H9 (cell line): Measurements from ENCODE around the gene NEMP2. TPM values are rescaled to one million over a fixed set of nuclear protein-coding genes. Genes with fewer than 3 reads are reported as not detected.

ENCODE experiments used
- DNase-seq: peaks from one replicate; pipeline ENCODE4 v3.0.0-alpha.2; 2017
- H2AFZ ChIP-seq: one replicate; pipeline ENCODE4 v1.6.1; 2013; ENCODE audit warnings: mild to moderate bottlenecking, low read length, control low read depth, moderate library complexity
- H2AK5ac ChIP-seq: 2 replicates; pipeline ENCODE4 v1.6.1; 2013; ENCODE audit warnings: low read length, control low read depth, mixed read lengths; ENCODE audit not compliant: insufficient read length
- H2BK120ac ChIP-seq: one replicate; pipeline ENCODE4 v1.6.1; 2013; ENCODE audit warnings: low read depth, mild to moderate bottlenecking, low read length, control low read depth, inconsistent platforms; ENCODE audit not compliant: poor library complexity, severe bottlenecking
- H2BK12ac ChIP-seq: 2 replicates; pipeline ENCODE4 v1.6.1; 2013; ENCODE audit warnings: low read length, control low read depth, mixed read lengths, low read depth; ENCODE audit not compliant: insufficient read length
- H2BK15ac ChIP-seq: 2 replicates; pipeline ENCODE4 v1.6.1; 2013; ENCODE audit warnings: low read depth, low read length, control low read depth
- H2BK20ac ChIP-seq: one replicate; pipeline ENCODE4 v1.6.1; 2013; ENCODE audit warnings: low read depth, mild to moderate bottlenecking, low read length, control low read depth, inconsistent platforms; ENCODE audit not compliant: poor library complexity, severe bottlenecking
- H2BK5ac ChIP-seq: 2 replicates; pipeline ENCODE4 v1.6.1; 2013; ENCODE audit warnings: low read length, control low read depth, mixed read lengths; ENCODE audit not compliant: insufficient read length
- H3K14ac ChIP-seq: 2 replicates; pipeline ENCODE4 v1.6.1; 2013; ENCODE audit warnings: low read length, control low read depth; ENCODE audit not compliant: insufficient read depth
- H3K18ac ChIP-seq: 2 replicates; pipeline ENCODE4 v1.6.1; 2013; ENCODE audit warnings: low read depth, mild to moderate bottlenecking, mixed read lengths, low read length, control low read depth; ENCODE audit not compliant: insufficient read length
- H3K23ac ChIP-seq: 2 replicates; pipeline ENCODE4 v1.6.1; 2013; ENCODE audit warnings: low read length, control low read depth, mixed read lengths, low read depth; ENCODE audit not compliant: insufficient read length
- H3K23me2 ChIP-seq: 2 replicates; pipeline ENCODE4 v1.6.1; 2013; ENCODE audit warnings: low read depth, mild to moderate bottlenecking, mixed read lengths, low read length, control low read depth; ENCODE audit not compliant: insufficient read length, poor library complexity, severe bottlenecking
- H3K27ac ChIP-seq: 2 replicates; pipeline ENCODE4 v1.5.1; 2013; ENCODE audit warnings: low read length, control low read depth, mixed read lengths, low read depth; ENCODE audit not compliant: insufficient read length
- H3K27me3 ChIP-seq: 2 replicates; pipeline ENCODE4 v1.6.1; 2013; ENCODE audit warnings: low read length, control low read depth, inconsistent platforms; ENCODE audit not compliant: insufficient read depth
- H3K4ac ChIP-seq: 2 replicates; pipeline ENCODE4 v1.6.1; 2013; ENCODE audit warnings: low read depth, mild to moderate bottlenecking, control low read depth, inconsistent platforms, low read length, moderate library complexity
- H3K4me1 ChIP-seq: 2 replicates; pipeline ENCODE4 v1.6.1; 2013; ENCODE audit warnings: low read length, control low read depth, inconsistent platforms; ENCODE audit not compliant: insufficient read depth
- H3K4me2 ChIP-seq: 2 replicates; pipeline ENCODE4 v1.6.1; 2013; ENCODE audit warnings: low read length, control low read depth, mixed read lengths; ENCODE audit not compliant: insufficient read length, insufficient read depth
- H3K56ac ChIP-seq: 2 replicates; pipeline ENCODE4 v1.6.1; 2013; ENCODE audit warnings: low read depth, mild to moderate bottlenecking, mixed read lengths, low read length, control low read depth; ENCODE audit not compliant: insufficient read length
- H3K79me1 ChIP-seq: 2 replicates; pipeline ENCODE4 v1.6.1; 2013; ENCODE audit warnings: low read depth, mild to moderate bottlenecking, moderate library complexity, low read length, control low read depth, inconsistent platforms; ENCODE audit not compliant: insufficient read depth, poor library complexity, severe bottlenecking
- H3K79me2 ChIP-seq: 2 replicates; pipeline ENCODE4 v1.6.1; 2013; ENCODE audit warnings: low read length, control low read depth, inconsistent platforms; ENCODE audit not compliant: insufficient read depth
- H3K9ac ChIP-seq: 2 replicates; pipeline ENCODE4 v1.6.1; 2013; ENCODE audit warnings: low read length, control low read depth, mixed read lengths; ENCODE audit not compliant: insufficient read length; ENCODE audit errors: extremely low read depth
- H3K9me3 ChIP-seq: one replicate; pipeline ENCODE4 v1.6.1; 2013; ENCODE audit warnings: low read depth, low read length, inconsistent platforms; ENCODE audit not compliant: control insufficient read depth
- H3T11ph ChIP-seq: one replicate; pipeline ENCODE4 v1.6.1; 2013; ENCODE audit warnings: mild to moderate bottlenecking, low read length, control low read depth, inconsistent platforms
- H4K20me1 ChIP-seq: one replicate; pipeline ENCODE4 v1.6.1; 2013; ENCODE audit not compliant: control insufficient read depth, insufficient read length, insufficient read depth
- H4K5ac ChIP-seq: 2 replicates; pipeline ENCODE4 v1.6.1; 2013; ENCODE audit warnings: low read depth, mild to moderate bottlenecking, mixed read lengths, low read length, control low read depth; ENCODE audit not compliant: insufficient read length
- H4K8ac ChIP-seq: replicated peaks from 2 replicates; pipeline ENCODE4 v1.6.1; 2013; ENCODE audit warnings: low read length, control low read depth, mixed read lengths, low read depth; ENCODE audit not compliant: insufficient read length
- H4K91ac ChIP-seq: 2 replicates; pipeline ENCODE4 v1.6.1; 2013; ENCODE audit warnings: low read depth, mild to moderate bottlenecking, moderate library complexity, mixed read lengths, low read length, control low read depth; ENCODE audit not compliant: insufficient read length
- H3K27ac Mint-ChIP-seq, 3 experiments: 2 replicates in 2 of 3; 3 replicates in 1 of 3; pipeline ENCODE4 v1.8.0; 2020 to 2021; ENCODE audit warnings: mixed read lengths in 3 of 3, mild to moderate bottlenecking in 1 of 3, moderate library complexity in 1 of 3
- H3K27me3 Mint-ChIP-seq: 2 replicates; pipeline ENCODE4 v1.8.0; 2021; ENCODE audit warnings: low read depth, mild to moderate bottlenecking, moderate library complexity, mixed read lengths
- H3K36me3 Mint-ChIP-seq, 3 experiments: 2 replicates in 2 of 3; 3 replicates in 1 of 3; pipeline ENCODE4 v1.8.0; 2020 to 2021; ENCODE audit warnings: low read depth in 3 of 3, mixed read lengths in 3 of 3; ENCODE audit not compliant: insufficient read depth in 1 of 3
- H3K4me1 Mint-ChIP-seq, 2 experiments: 2 replicates each; pipeline ENCODE4 v1.8.0; 2020; ENCODE audit warnings: mixed read lengths in 2 of 2
- H3K4me3 Mint-ChIP-seq, 2 experiments: 2 replicates in 1 of 2; 3 replicates in 1 of 2; pipeline ENCODE4 v1.8.0; 2020 to 2021; ENCODE audit warnings: mild to moderate bottlenecking in 2 of 2, mixed read lengths in 2 of 2, moderate library complexity in 1 of 2
- H3K9me3 Mint-ChIP-seq, 2 experiments: 2 replicates in 1 of 2; 3 replicates in 1 of 2; pipeline ENCODE4 v1.8.0; 2020; ENCODE audit warnings: mild to moderate bottlenecking in 2 of 2, mixed read lengths in 2 of 2, moderate library complexity in 1 of 2
- CTCF ChIP-seq: fragments of 200-600 bp; sonication (generic); conservative IDR thresholded peaks from 3 replicates; pipeline ENCODE4 v1.8.0; 2021; ENCODE audit warnings: antibody characterized with exemption, mild to moderate bottlenecking
- WGBS: extraction: QIAGEN DNeasy Blood & Tissue Kit; methylation state at CpG from one replicate; pipeline ENCODE4 v1.1.7; 2013; ENCODE audit warnings: missing lambda C conversion rate, low lambda C conversion rate, mixed read lengths; ENCODE audit not compliant: insufficient read length; ENCODE audit errors: extremely low coverage; 5-methylcytosine and 5-hydroxymethylcytosine counted together
- total RNA-seq: library from RNA; stranded (reverse); gene quantifications from 2 replicates; pipeline ENCODE4 v1.2.1, GENCODE V29; 2021

NEMP2 gene
- total RNA-seq, 1 experiment from 2014 or later = 5.3 TPM

- no peak overlapping the region for H2BK5ac ChIP-seq
- H3K18ac ChIP-seq = no peak overlapping the region
- no peak overlapping the region for H2AK5ac ChIP-seq
- no peaks in the 10 kb centered on the region for H3K79me2 ChIP-seq
- no peak overlapping the region for H3K14ac ChIP-seq
- no peaks in the 10 kb centered on the region for H3K9me3 Mint-ChIP-seq
- no peak overlapping the region for H3K23ac ChIP-seq
- H3T11ph ChIP-seq = no peak overlapping the region
- H3K27me3 ChIP-seq = no peaks in the 10 kb centered on the region
- H3K4me1 ChIP-seq = no peaks in the 10 kb centered on the region
- no peaks in the 10 kb centered on the region for H3K27me3 Mint-ChIP-seq
- H2BK12ac ChIP-seq = no peak overlapping the region
- H4K8ac ChIP-seq = no peak overlapping the region
- H3K27ac ChIP-seq = no peak overlapping the region
- no peaks in the 10 kb centered on the region; a peak in 1 of 7 replicates for H3K36me3 Mint-ChIP-seq
- H3K56ac ChIP-seq = no peak overlapping the region
- no peak overlapping the region for H2BK20ac ChIP-seq
- no peaks in the 10 kb centered on the region for H3K23me2 ChIP-seq
- TF ChIP-seq CTCF = no peak
- no peak overlapping the region for H3K9ac ChIP-seq
- H3K27ac Mint-ChIP-seq = peak overlapping the region in 1 of 3 experiments; percentile 15; a peak in 1 of 7 replicates
- no peaks in the 10 kb centered on the region for H4K20me1 ChIP-seq
- no peak overlapping the region for H4K5ac ChIP-seq
- H3K79me1 ChIP-seq = no peaks in the 10 kb centered on the region
- no peak for DNase-seq
- no peaks in the 10 kb centered on the region for H3K9me3 ChIP-seq
- H3K4me3 Mint-ChIP-seq = no peak overlapping the region
- H2AFZ ChIP-seq = no peak overlapping the region
- H2BK15ac ChIP-seq = no peak overlapping the region
- no peak overlapping the region for H4K91ac ChIP-seq
- no peak overlapping the region for H3K4me2 ChIP-seq
- peaks cover 0 to 4% of the 10 kb centered on the region in 2 experiments; a peak in 1 of 4 replicates for H3K4me1 Mint-ChIP-seq
- no peak overlapping the region for H2BK120ac ChIP-seq
- H3K4ac ChIP-seq = no peak overlapping the region
- WGBS = no CpG with 5 or more reads among the region's 1 CpG
Observed at GRCh38 chr2:190519975-190520767, 14.4 kb downstream of the NEMP2 start.
